T follicular helper cell (primary cell): ENCODE measurements around the gene LPCAT3.
"Not testable (repeated sequence)": the region's sequence is repeated elsewhere in the genome, so short reads cannot be mapped to it uniquely, and the experiment has no call there.

Experiments
- DNase-seq: peaks from one replicate; pipeline ENCODE4 v3.0.0-alpha.2; 2020; ENCODE audit warnings: low read depth
- total RNA-seq, 2 experiments: gene quantifications; one replicate each; lab custom pipeline; 2026; lab: John Stamatoyannopoulos, UW

The LPCAT3 gene
- total RNA-seq, result 16.1 to 18.7 reads per million in 2 experiments

DNA sequence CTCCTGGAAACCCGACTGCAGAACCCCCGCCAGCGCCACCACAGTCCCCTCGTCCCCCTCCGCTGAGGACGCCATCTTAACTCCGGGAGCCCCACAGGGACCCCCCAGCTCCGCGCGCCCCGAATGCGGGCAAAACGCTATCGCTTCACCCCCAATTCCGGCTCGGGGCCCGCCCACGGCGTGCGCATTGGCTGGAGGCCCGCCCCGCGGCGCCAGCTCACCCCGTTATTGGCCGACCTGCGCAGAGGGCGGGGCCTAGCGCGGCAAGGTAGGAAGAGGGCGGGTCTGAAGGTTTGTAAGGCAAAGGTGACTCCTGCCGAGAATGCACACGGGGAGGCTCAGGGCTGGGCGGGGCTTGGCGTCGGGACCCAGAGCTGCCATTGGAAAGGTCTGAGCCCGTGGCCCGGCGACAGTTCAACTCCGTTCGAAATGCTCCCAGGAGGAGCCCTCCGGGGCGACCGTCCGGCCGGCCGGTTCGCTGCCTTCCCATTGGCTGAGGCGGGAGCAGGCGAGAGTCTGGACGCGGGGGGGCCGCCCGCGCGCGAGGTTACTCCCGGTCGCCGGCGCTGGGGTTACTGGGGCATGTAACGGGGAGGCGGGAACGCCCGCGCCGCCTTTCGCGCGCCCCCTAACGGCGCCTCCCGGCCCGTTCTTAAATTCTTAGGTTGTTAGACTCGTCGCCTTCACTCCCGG is at the start of gene LPCAT3:
Gene LPCAT3, minus strand, starts transcription at position 127 of the 693 bp plus-strand sequence. Its CDS starts 52 bp downstream, at position 75.
- DNase-seq, result peak; percentile 96

DNA sequence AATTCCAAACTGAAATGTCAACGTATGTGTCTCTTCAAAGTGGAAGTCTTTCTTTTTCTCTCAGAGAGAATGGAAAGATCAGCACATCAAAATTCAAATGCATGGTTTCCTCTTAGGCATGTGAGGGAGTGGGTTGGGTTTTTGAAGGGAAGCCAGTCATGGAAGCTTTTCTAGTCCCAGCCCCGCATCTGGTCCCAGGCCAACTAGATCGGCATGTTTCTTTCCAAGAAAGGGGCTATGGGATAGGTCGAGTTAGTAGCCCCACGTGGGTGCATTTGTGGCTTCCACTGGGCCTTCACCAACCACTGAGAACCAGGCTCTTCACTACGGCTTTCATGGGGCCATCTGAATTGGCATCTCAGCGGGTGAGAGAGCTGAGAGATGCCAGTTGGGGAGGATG is 48.8 kb upstream of the LPCAT3 start:
- DNase-seq, result no peak

GRCh38 chr12:7066596-7066995 is 48.3 kb upstream of the LPCAT3 start:
- DNase-seq, result no peak

DNA sequence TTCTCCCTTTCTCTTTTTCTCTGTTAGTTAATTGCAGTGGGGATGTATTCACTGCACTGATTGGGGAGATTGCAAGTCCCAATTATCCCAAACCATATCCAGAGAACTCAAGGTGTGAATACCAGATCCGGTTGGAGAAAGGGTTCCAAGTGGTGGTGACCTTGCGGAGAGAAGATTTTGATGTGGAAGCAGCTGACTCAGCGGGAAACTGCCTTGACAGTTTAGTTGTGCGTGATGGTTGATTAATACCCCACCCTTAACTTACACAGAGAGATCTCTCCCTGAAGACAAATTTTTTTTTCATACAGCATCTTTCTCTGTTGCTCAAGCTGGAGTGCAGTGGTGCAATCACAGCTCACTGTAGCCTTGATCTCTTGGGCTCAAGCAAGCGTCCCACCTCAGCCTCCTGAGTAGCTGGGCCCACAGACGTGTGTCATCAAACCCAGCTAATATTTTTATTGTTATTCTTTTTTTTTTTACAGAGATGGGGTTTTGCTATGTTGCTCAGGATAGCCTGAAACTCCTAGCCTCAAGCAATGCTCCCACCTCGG is 46.9 kb upstream of the LPCAT3 start:
- no peak for DNase-seq

DNA sequence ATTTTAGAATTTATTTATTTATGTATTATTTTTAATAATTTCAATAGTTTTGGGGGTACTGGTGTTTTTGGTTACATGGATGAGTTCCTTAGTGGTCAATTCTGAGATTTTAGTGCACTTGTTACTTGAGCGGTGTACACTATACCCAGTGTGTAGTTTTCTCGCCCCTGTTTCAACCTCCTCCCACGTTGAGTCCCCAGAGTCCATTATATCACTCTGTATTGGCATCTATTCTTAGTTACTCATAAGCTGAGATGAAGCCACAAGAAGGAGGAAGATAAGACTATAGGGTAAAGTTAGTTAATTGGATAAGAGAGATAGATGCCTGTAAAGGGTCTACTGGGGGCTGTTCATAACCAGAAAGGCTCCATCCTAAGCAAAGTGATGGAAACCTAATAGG is 46.2 kb upstream of the LPCAT3 start:
- DNase-seq, result no peak

- DNase-seq, result no peak
Measured at GRCh38 chr12:7061596-7061995, 43.3 kb upstream of the LPCAT3 start.

DNA sequence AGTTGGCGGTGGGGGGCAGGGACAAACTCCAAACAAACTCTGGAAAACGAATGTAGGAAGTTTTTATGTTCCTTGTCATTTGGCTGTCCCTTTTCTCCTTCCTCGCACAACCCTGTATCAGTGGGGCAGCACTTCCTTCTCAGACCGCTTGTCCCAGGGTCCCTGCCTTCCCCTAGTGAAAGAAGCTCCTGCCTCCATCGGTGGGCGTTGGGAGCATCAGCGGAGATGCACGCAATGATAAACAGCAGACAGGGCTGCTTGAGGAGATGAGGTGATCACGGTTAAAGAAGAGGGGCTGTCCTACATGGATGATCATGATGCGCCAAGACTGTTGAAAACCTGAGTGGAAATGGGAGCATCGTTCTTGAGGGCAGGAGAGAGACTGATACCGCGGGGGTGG is 42.9 kb upstream of the LPCAT3 start:
- DNase-seq, result no peak

GRCh38 chr12:7060353-7060954 is 42.2 kb upstream of the LPCAT3 start, which contains the start of gene C1S:
C1S (plus strand) TSS chr12:7060718; CDS start chr12:7061913, 1,195 bp downstream.
- DNase-seq, result no peak

- no peak for DNase-seq
Measured at GRCh38 chr12:7059780-7060179, 41.5 kb upstream of the LPCAT3 start.

GRCh38 chr12:7058850-7059395 is 40.6 kb upstream of the LPCAT3 start:
- no peak for DNase-seq

DNA sequence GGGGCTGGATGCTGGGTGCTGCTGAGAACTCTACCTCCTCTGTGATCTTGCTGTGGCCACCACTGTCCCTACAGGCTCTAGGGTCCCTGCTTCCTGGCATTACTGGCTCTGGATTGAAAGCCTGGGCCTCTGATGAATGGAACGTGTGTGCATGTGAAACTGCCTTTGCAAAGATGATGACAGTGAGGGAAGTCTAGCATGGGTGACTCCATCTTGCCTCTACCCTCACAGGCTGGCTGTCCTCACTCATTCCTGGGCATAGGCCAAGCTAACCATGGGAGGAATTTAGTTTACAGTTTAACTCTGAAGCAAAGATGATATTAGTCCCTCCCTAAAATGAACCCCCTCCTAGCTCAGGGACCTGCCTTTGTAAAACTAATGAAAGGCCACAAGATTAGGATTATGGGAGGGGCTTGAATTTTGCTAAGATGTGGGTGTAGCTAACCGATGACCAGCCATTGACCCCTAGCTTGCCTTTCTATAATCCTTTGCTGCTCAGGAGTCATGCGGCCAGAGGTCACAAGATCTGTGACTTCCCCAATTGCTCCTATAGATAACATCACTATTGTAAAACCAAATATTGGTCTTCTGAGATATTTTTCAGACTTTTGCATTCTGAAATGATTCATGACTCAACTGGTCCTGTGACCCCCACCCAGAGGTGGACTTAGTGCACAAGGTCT is 40.0 kb upstream of the LPCAT3 start:
- DNase-seq, result no peak

DNA sequence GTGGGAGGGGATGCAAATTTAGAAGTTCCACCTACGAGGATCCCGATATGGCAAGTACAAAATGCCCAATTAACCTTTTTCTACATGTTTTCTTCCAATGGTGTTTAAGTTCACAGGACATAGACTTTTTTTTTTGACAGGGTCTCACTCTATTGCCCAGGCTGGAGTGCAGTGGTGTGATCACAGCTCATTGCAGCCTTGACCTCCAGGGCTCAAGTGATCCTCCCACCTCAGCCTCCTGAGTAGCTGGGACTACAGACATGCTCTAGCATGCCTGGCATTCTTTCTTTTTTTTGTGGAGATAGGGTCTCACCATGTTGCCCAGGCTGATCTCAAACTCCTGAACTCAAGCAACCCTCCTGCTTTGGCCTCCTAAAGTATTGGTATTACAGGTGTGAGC is 37.5 kb upstream of the LPCAT3 start:
- not testable (repeated sequence) for DNase-seq

DNA sequence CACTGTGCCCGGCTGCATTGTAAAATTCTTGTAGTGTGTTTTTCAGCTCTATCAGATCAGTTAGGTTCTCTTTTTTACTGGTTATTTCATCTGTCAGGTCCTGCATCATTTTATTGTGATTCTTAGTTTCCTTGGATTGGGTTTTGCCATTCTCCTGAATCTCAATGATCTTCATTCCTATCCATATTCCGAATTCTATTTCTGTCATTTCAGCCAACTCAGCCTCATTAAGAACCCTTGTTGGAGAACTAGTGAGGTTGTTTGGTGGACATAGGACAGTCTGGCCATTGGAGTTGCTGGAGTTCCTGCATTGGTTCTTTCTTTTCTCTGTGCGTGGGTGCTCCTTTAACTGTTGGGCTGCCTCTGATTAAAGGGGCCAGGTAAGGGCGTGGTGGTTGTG is 36.6 kb upstream of the LPCAT3 start:
- no peak for DNase-seq

- not testable (repeated sequence) for DNase-seq
Measured at GRCh38 chr12:7049973-7050372, 31.7 kb upstream of the LPCAT3 start.

GRCh38 chr12:7049445-7049951 is 31.2 kb upstream of the LPCAT3 start:
- DNase-seq, result not testable (repeated sequence)

DNA sequence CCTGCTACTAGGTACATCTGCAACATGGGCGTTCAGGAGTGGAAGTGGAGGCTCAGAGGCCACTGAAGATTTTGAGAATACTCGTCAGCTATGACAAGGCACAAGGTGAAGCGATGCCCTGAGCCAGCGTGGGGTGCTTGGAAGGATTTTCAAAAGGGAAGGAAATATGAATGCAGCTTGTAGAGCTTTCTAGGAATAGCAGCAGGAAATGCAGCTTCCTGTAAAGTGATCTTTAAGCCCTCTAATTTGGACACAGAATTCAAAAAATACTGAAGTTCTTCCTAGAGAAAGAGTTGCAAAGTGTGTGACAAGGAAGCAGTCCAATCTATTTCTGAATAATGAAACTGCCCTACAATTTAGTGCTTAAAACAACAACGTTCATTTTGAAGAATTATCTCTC is 29.0 kb upstream of the LPCAT3 start:
- DNase-seq, result no peak

GRCh38 chr12:7046383-7047105 is 28.3 kb upstream of the LPCAT3 start:
- DNase-seq, result no peak

GRCh38 chr12:7045913-7046312 is 27.6 kb upstream of the LPCAT3 start:
- DNase-seq, result no peak

DNA sequence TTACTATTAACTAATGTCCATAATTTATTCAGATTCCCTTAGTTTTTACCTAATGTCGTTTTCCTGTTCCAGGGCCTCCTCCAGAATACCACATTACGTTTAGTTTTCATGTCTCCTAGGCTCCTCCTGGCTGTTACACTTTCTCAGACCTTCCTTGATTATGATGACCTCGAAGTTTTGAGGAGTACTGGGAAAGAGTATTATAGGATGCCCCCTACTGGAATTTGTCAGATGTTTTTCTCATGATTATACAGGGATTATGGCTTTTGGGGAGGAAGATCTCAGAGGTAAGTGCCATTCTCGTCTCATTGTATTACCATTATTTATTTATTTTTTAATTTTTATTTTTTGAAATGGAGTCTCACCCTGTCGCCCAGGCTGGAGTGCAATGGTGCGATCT is 24.6 kb upstream of the LPCAT3 start:
- DNase-seq, result no peak

- no peak for DNase-seq
Measured at GRCh38 chr12:7039403-7039802, 21.1 kb upstream of the LPCAT3 start.

GRCh38 chr12:7038591-7038990 is 20.3 kb upstream of the LPCAT3 start:
- no peak for DNase-seq

- not testable (repeated sequence) for DNase-seq
Measured at GRCh38 chr12:7037411-7037810, 19.1 kb upstream of the LPCAT3 start.
